Medulla oblongata (tissue), 1 donor: ENCODE results near the gene GPR135.
A peak's percentile ranks its signal among the peaks of the same experiment; 100 is the strongest.
"Not testable (repeated sequence)": the region's sequence is repeated elsewhere in the genome, so short reads cannot be mapped to it uniquely, and the experiment has no call there.

ENCODE experiments used
- DNase-seq: peaks from one replicate; pipeline ENCODE4 v3.0.0-alpha.2; 2015; ENCODE audit errors: extremely low spot score

GPR135 gene

GRCh38 chr14:59474172-59474571 is 9.0 kb upstream of the GPR135 start:
- DNase-seq, result no peak

- peak; percentile 42 for DNase-seq
These were observed 479 bp downstream of the GPR135 start for GRCh38 chr14:59464486-59465315.

- no peak for DNase-seq
These were observed 1.2 kb downstream of the GPR135 start for GRCh38 chr14:59463787-59464485.

GRCh38 chr14:59461891-59462290 is 3.3 kb downstream of the GPR135 start:
- DNase-seq, result no peak

- DNase-seq, result no peak
These were observed 4.8 kb downstream of the GPR135 start for GRCh38 chr14:59460378-59460777.

- no peak for DNase-seq
These were observed 6.7 kb downstream of the GPR135 start for GRCh38 chr14:59458486-59458885.

- no peak for DNase-seq
These were observed 9.8 kb downstream of the GPR135 start for GRCh38 chr14:59455411-59455810.

GRCh38 chr14:59454139-59454538 is 11.0 kb downstream of the GPR135 start:
- DNase-seq, result peak; percentile 19

GRCh38 chr14:59451849-59452248 is 13.3 kb downstream of the GPR135 start:
- DNase-seq, result no peak

GRCh38 chr14:59450716-59451115 is 14.5 kb downstream of the GPR135 start:
- DNase-seq, result no peak

- not testable (repeated sequence) for DNase-seq
These were observed 16.5 kb downstream of the GPR135 start for GRCh38 chr14:59448673-59449072.

GRCh38 chr14:59439256-59439965 is 25.8 kb downstream of the GPR135 start:
- no peak for DNase-seq

GRCh38 chr14:59438195-59438647 is 27.0 kb downstream of the GPR135 start:
- DNase-seq, result no peak

GRCh38 chr14:59435987-59436386 is 29.2 kb downstream of the GPR135 start:
- no peak for DNase-seq

GRCh38 chr14:59435101-59435500 is 30.1 kb downstream of the GPR135 start:
- DNase-seq, result peak; percentile 50

GRCh38 chr14:59429790-59430189 is 35.4 kb downstream of the GPR135 start:
- no peak for DNase-seq

GRCh38 chr14:59428581-59429012 is 36.6 kb downstream of the GPR135 start:
- no peak for DNase-seq

- DNase-seq, result no peak
These were observed 37.3 kb downstream of the GPR135 start for GRCh38 chr14:59427653-59428580.

GRCh38 chr14:59425322-59425935 is 39.8 kb downstream of the GPR135 start:
- no peak for DNase-seq

GRCh38 chr14:59424341-59425071 is 40.7 kb downstream of the GPR135 start:
- no peak for DNase-seq
